RWPE2 (cell line): ENCODE data around the gene PID1.
A peak's percentile ranks its signal among the peaks of the same experiment; 100 is the strongest.

Experiments
- ATAC-seq: fragments of 200-7000 bp; cut with Tn5 transposase; 3 replicates; pipeline ENCODE4 v1.9.1; 2021; ENCODE audit warnings: low read depth
- DNase-seq: peaks from one replicate; pipeline ENCODE4 v3.0.0-alpha.2; 2020; ENCODE audit warnings: low spot score
- H3K27ac ChIP-seq: fragments of 450-650 bp; 2 replicates; pipeline ENCODE4 v1.5.1; 2017; ENCODE audit warnings: mild to moderate bottlenecking; ENCODE audit not compliant: poor library complexity, severe bottlenecking
- H3K27me3 ChIP-seq: fragments of 250-450 bp; sonication (Bioruptor Pico); 2 replicates; pipeline ENCODE4 v1.5.1; 2021; ENCODE audit warnings: mild to moderate bottlenecking, moderate library complexity; ENCODE audit not compliant: insufficient read depth, poor library complexity, severe bottlenecking
- H3K36me3 ChIP-seq: fragments of 250-450 bp; sonication (Bioruptor Pico); 2 replicates; pipeline ENCODE4 v1.5.1; 2020; ENCODE audit warnings: low read depth, mild to moderate bottlenecking, moderate library complexity
- H3K4me1 ChIP-seq: fragments of 250-450 bp; sonication (Bioruptor Pico); 2 replicates; pipeline ENCODE4 v1.5.1; 2021; ENCODE audit warnings: mild to moderate bottlenecking, moderate library complexity; ENCODE audit not compliant: insufficient read depth, poor library complexity, severe bottlenecking
- H3K4me3 ChIP-seq: fragments of 250-450 bp; sonication (Bioruptor Pico); 2 replicates; pipeline ENCODE4 v1.5.1; 2021; ENCODE audit warnings: mild to moderate bottlenecking, moderate library complexity; ENCODE audit not compliant: severe bottlenecking
- H3K9me3 ChIP-seq: fragments of 250-450 bp; sonication (Bioruptor Pico); 2 replicates; pipeline ENCODE4 v1.5.1; 2021; ENCODE audit warnings: mild to moderate bottlenecking, moderate library complexity; ENCODE audit not compliant: severe bottlenecking
- CTCF ChIP-seq: fragments of 450-650 bp; IDR thresholded peaks from one replicate; pipeline ENCODE4 v1.5.1; 2017; ENCODE audit warnings: mild to moderate bottlenecking, moderate library complexity; ENCODE audit not compliant: poor library complexity, severe bottlenecking

The PID1 gene

GRCh38 chr2:229287823-229288222 is 16.7 kb upstream of the PID1 start:
- no peak for DNase-seq
- no peak for TF ChIP-seq CTCF
- Histone ChIP-seq H3K36me3 (no peaks in the 10 kb centered on the region), H3K9me3 (no peaks in the 10 kb centered on the region), H3K4me1 (peaks cover 16% of the 10 kb centered on the region), H3K4me3 (no peak overlapping the region), H3K27ac (no peak overlapping the region), H3K27me3 (no peaks in the 10 kb centered on the region)
- no peak for ATAC-seq

- Histone ChIP-seq H3K36me3 (no peaks in the 10 kb centered on the region), H3K4me3 (no peak overlapping the region), H3K4me1 (peaks cover 21% of the 10 kb centered on the region), H3K27ac (peak overlapping the region; percentile 76), H3K27me3 (no peaks in the 10 kb centered on the region), H3K9me3 (no peaks in the 10 kb centered on the region)
- TF ChIP-seq CTCF: no peak
- ATAC-seq (peak; percentile 100), DNase-seq (peak; percentile 70)
Observed at GRCh38 chr2:229282758-229283546, 11.9 kb upstream of the PID1 start.

GRCh38 chr2:229279516-229279915 is 8.4 kb upstream of the PID1 start:
- H3K27me3 ChIP-seq: no peaks in the 10 kb centered on the region
- no peak overlapping the region for H3K27ac ChIP-seq
- no peak overlapping the region for H3K4me3 ChIP-seq
- no peak for ATAC-seq
- no peaks in the 10 kb centered on the region for H3K9me3 ChIP-seq
- H3K4me1 ChIP-seq: peaks cover 18% of the 10 kb centered on the region
- TF ChIP-seq CTCF: no peak
- no peak for DNase-seq
- H3K36me3 ChIP-seq: no peaks in the 10 kb centered on the region

- ATAC-seq: no peak
- Histone ChIP-seq H3K4me3 (no peak overlapping the region), H3K36me3 (no peaks in the 10 kb centered on the region), H3K4me1 (peaks cover 7% of the 10 kb centered on the region), H3K27me3 (no peaks in the 10 kb centered on the region), H3K9me3 (no peaks in the 10 kb centered on the region), H3K27ac (no peak overlapping the region)
- TF ChIP-seq CTCF: no peak
- no peak for DNase-seq
Observed at GRCh38 chr2:229275506-229275905, 4.4 kb upstream of the PID1 start.

DNA sequence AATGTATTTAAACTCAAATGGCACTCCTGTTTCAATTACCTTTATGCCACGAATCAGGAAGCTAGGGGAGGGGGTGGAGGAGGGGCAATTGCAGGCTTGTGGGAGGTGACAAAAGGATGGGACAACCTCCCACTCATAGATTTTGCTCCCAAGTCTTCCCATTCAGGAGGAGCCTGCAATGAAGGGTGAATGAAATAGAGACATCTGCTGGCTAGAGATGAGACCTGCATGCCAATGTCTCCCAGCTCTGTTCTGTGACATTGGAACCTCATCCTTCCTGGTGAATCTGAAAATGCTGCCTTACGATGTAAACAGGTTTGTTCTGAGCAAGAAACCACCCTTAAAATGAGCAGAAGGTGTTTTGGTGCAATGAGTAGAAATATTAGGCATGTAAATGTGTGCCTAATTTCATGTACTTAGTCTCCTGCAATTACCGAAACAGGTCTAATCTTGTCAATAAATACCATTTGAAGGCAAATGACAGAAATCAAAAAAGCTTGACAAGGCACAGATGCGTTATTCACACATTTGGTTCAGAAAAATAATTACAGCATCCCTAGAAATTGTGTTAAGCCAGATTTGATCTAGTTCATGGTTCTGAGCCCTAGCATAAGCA is 2.7 kb upstream of the PID1 start:
- Histone ChIP-seq H3K36me3 (peaks cover 4% of the 10 kb centered on the region; the same call in 1 of the 2 replicates), H3K27me3 (no peaks in the 10 kb centered on the region), H3K4me1 (peaks cover 11% of the 10 kb centered on the region), H3K4me3 (no peak overlapping the region), H3K9me3 (no peaks in the 10 kb centered on the region), H3K27ac (peak overlapping the region; percentile 37)
- peak; percentile 92 for TF ChIP-seq CTCF
- no peak for DNase-seq
- ATAC-seq: peak; percentile 81
